Stimulated activated CD8-positive, alpha-beta memory T cell treated with anti-CD3 and anti-CD28 coated beads, Interleukin-15, amount 100 ng/mL, for 1 hour (primary cell): Measurements from ENCODE around the gene DMD.

Experiments used
- DNase-seq: peaks from one replicate; pipeline ENCODE4 v3.0.0-alpha.2; 2020; ENCODE audit warnings: low read depth

DMD gene

GRCh38 chrX:31279359-31279758, 1932.0 kb downstream of the DMD start:
- DNase-seq: no peak

GRCh38 chrX:31272472-31272775, 1938.9 kb downstream of the DMD start:
- DNase-seq: no peak

- DNase-seq: no peak
Measured at GRCh38 chrX:31271615-31272471, 1939.5 kb downstream of the DMD start.

GRCh38 chrX:31269914-31270313, 1941.4 kb downstream of the DMD start:
- no peak for DNase-seq

GRCh38 chrX:31268359-31268758, 1943.0 kb downstream of the DMD start:
- DNase-seq: no peak

GRCh38 chrX:31266203-31267076, 1944.9 kb downstream of the DMD start:
- DNase-seq: no peak

- DNase-seq: no peak
Measured at GRCh38 chrX:31265383-31265782, 1946.0 kb downstream of the DMD start.

GRCh38 chrX:31260351-31260750, 1951.0 kb downstream of the DMD start:
- DNase-seq: no peak

- no peak for DNase-seq
Measured at GRCh38 chrX:31258166-31258565, 1953.2 kb downstream of the DMD start.

- no peak for DNase-seq
Measured at GRCh38 chrX:31255310-31256033, 1955.9 kb downstream of the DMD start.

GRCh38 chrX:31252133-31252532, 1959.2 kb downstream of the DMD start:
- DNase-seq: no peak

GRCh38 chrX:31251336-31251735, 1960.0 kb downstream of the DMD start:
- no peak for DNase-seq

GRCh38 chrX:31245714-31246113, 1965.6 kb downstream of the DMD start:
- DNase-seq: no peak

GRCh38 chrX:31243804-31244203, 1967.5 kb downstream of the DMD start:
- DNase-seq: no peak

- no peak for DNase-seq
Measured at GRCh38 chrX:31240982-31241381, 1970.4 kb downstream of the DMD start.

GRCh38 chrX:31237189-31237588, 1974.2 kb downstream of the DMD start:
- no peak for DNase-seq

GRCh38 chrX:31236231-31236630, 1975.1 kb downstream of the DMD start:
- no peak for DNase-seq

GRCh38 chrX:31233941-31234496, 1977.3 kb downstream of the DMD start:
- DNase-seq: no peak

GRCh38 chrX:31232506-31232905, 1978.8 kb downstream of the DMD start:
- DNase-seq: no peak

- DNase-seq: no peak
Measured at GRCh38 chrX:31228909-31229308, 1982.4 kb downstream of the DMD start.

GRCh38 chrX:31228415-31228832, 1982.9 kb downstream of the DMD start:
- DNase-seq: no peak

GRCh38 chrX:31227250-31227649, 1984.1 kb downstream of the DMD start:
- no peak for DNase-seq
